Measurements from ENCODE around the gene ASGR2. TPM values are rescaled to one million over a fixed set of nuclear protein-coding genes. Genes with fewer than 3 reads are reported as not detected.

The ASGR2 gene
- total RNA-seq, 1 experiment from 2014 or later: not detected

GRCh38 chr17:7064261-7064660, 50.4 kb downstream of the ASGR2 start:
- intact Hi-C loops (cut with micrococcal nuclease): loop anchor here (5.0 kb wide), 1 partner anchor 33 kb away; no protein-coding TSS in a partner anchor
- DNase-seq (no peak), ATAC-seq (no peak)
- H3K4me3 ChIP-seq (ENCODE audit: low read length): no peak overlapping the region
- H3K36me3 ChIP-seq (ENCODE audit: low read depth, low read length): no peaks in the 10 kb centered on the region
- no peaks in the 10 kb centered on the region for H3K9me3 ChIP-seq (ENCODE audit: low read length)
- no peak overlapping the region for H3K27ac ChIP-seq (ENCODE audit: low read length)
- no peaks in the 10 kb centered on the region for H3K27me3 ChIP-seq (ENCODE audit: low read length)
- no peaks in the 10 kb centered on the region for H3K9me2 ChIP-seq (replicated peaks; ENCODE audit: low read length)
- no peak overlapping the region for H3K9ac ChIP-seq (ENCODE audit: low read length)
- no TSS peak for BruUV-seq (replicated peaks)
- H2AFZ ChIP-seq (ENCODE audit: low read length): no peak overlapping the region
- ChIA-PET CTCF (no interaction called here), POLR2A (ENCODE audit: unreplicated experiment) (no interaction called here)
- no peaks in the 10 kb centered on the region for H3F3A ChIP-seq (ENCODE audit: low read length, unreplicated experiment)
- no peak overlapping the region for H3K4me2 ChIP-seq (ENCODE audit: low read length)
- peaks cover 19% of the 10 kb centered on the region for H3K4me1 ChIP-seq (ENCODE audit: insufficient read depth, low read length)
- TF ChIP-seq EZH2phosphoT487 (IDR thresholded peaks at IDR 0.05; ENCODE audit: borderline replicate concordance, low read length) (no peak), EZH2 (IDR thresholded peaks at IDR 0.05; ENCODE audit: low read length, unreplicated experiment) (no peak), CTCF (conservative IDR thresholded peaks at IDR 0.05; ENCODE audit: low read depth, low read length) (no peak)
- no peaks in the 10 kb centered on the region for H4K20me1 ChIP-seq (ENCODE audit: low read length)
- H3K79me2 ChIP-seq (ENCODE audit: low read length): no peaks in the 10 kb centered on the region

GRCh38 chr17:7063518-7064094, 51.0 kb downstream of the ASGR2 start:
- Histone ChIP-seq H3K4me3 (ENCODE audit: low read length) (no peak overlapping the region), H3K9ac (ENCODE audit: low read length) (no peak overlapping the region), H3K79me2 (ENCODE audit: low read length) (no peaks in the 10 kb centered on the region), H3K9me3 (ENCODE audit: low read length) (no peaks in the 10 kb centered on the region), H3K27me3 (ENCODE audit: low read length) (no peaks in the 10 kb centered on the region), H3K4me2 (ENCODE audit: low read length) (no peak overlapping the region), H3K36me3 (ENCODE audit: low read depth, low read length) (no peaks in the 10 kb centered on the region), H2AFZ (ENCODE audit: low read length) (no peak overlapping the region), H3F3A (ENCODE audit: low read length, unreplicated experiment) (no peaks in the 10 kb centered on the region), H4K20me1 (ENCODE audit: low read length) (no peaks in the 10 kb centered on the region), H3K4me1 (ENCODE audit: insufficient read depth, low read length) (peaks cover 26% of the 10 kb centered on the region), H3K9me2 (replicated peaks; ENCODE audit: low read length) (no peaks in the 10 kb centered on the region), H3K27ac (ENCODE audit: low read length) (no peak overlapping the region)
- CTCF ChIA-PET: no interaction called here
- ATAC-seq (no peak), DNase-seq (no peak)
- intact Hi-C loops (cut with micrococcal nuclease): loop anchor here (5.0 kb wide), 1 partner anchor 34 kb away; no protein-coding TSS in a partner anchor
- no TSS peak for BruUV-seq (replicated peaks)
- TF ChIP-seq EZH2phosphoT487 (IDR thresholded peaks at IDR 0.05; ENCODE audit: borderline replicate concordance, low read length): no peak
- no peak for TF ChIP-seq EZH2 (IDR thresholded peaks at IDR 0.05; ENCODE audit: low read length, unreplicated experiment)
- TF ChIP-seq CTCF (conservative IDR thresholded peaks at IDR 0.05; ENCODE audit: low read depth, low read length): no peak
- POLR2A ChIA-PET (ENCODE audit: unreplicated experiment): interaction anchor here (0.6 kb wide), 1 partner anchor 759 kb away, joined by 3 read pairs; no protein-coding TSS in a partner anchor

GRCh38 chr17:7060165-7060891, 54.3 kb downstream of the ASGR2 start:
- POLR2A ChIA-PET (ENCODE audit: unreplicated experiment): no interaction called here

More at GRCh38 chr17:7060165-7060891, 54.3 kb downstream of the ASGR2 start:
- peak overlapping the region; percentile 54 for H3K9ac ChIP-seq (ENCODE audit: low read length)
- H3K79me2 ChIP-seq (ENCODE audit: low read length): no peaks in the 10 kb centered on the region
- CTCF ChIA-PET: interaction anchor here (0.7 kb wide), 1 partner anchor 15 kb away, joined by 6 read pairs; no protein-coding TSS in a partner anchor
- no peaks in the 10 kb centered on the region for H3K27me3 ChIP-seq (ENCODE audit: low read length)
- no peak overlapping the region for H3K4me3 ChIP-seq (ENCODE audit: low read length)
- H3K4me1 ChIP-seq (ENCODE audit: insufficient read depth, low read length): peaks cover 29% of the 10 kb centered on the region
- H3K9me2 ChIP-seq (replicated peaks; ENCODE audit: low read length): no peaks in the 10 kb centered on the region
- H4K20me1 ChIP-seq (ENCODE audit: low read length): no peaks in the 10 kb centered on the region
- BruUV-seq (replicated peaks): no TSS peak
- no peaks in the 10 kb centered on the region for H3K9me3 ChIP-seq (ENCODE audit: low read length)
- TF ChIP-seq CTCF (conservative IDR thresholded peaks at IDR 0.05; ENCODE audit: low read depth, low read length): no peak
- TF ChIP-seq EZH2phosphoT487 (IDR thresholded peaks at IDR 0.05; ENCODE audit: borderline replicate concordance, low read length): no peak
- no peak for TF ChIP-seq EZH2 (IDR thresholded peaks at IDR 0.05; ENCODE audit: low read length, unreplicated experiment)
- H3F3A ChIP-seq (ENCODE audit: low read length, unreplicated experiment): no peaks in the 10 kb centered on the region
- intact Hi-C loops (cut with micrococcal nuclease): loop anchor here (5.0 kb wide), 1 partner anchor 37 kb away; no protein-coding TSS in a partner anchor
- H3K4me2 ChIP-seq (ENCODE audit: low read length): peak overlapping the region; percentile 38
- DNase-seq: peak; percentile 98
- no peak overlapping the region for H2AFZ ChIP-seq (ENCODE audit: low read length)
- H3K27ac ChIP-seq (ENCODE audit: low read length): peak overlapping the region; percentile 91
- ATAC-seq: peak; percentile 91
- H3K36me3 ChIP-seq (ENCODE audit: low read depth, low read length): no peaks in the 10 kb centered on the region

Data from PC-3 (cell line).